ENCODE results near the gene PTPRK.
"Not testable (repeated sequence)": the region's sequence is repeated elsewhere in the genome, so short reads cannot be mapped to it uniquely, and the experiment has no call there.

Gene PTPRK

GRCh38 chr6:128437685-128438084, 82.7 kb downstream of the PTPRK start:
- no peak for DNase-seq

- not testable (repeated sequence) for DNase-seq
Observed at GRCh38 chr6:128434752-128435151, 85.6 kb downstream of the PTPRK start.

GRCh38 chr6:128432394-128432793, 88.0 kb downstream of the PTPRK start:
- DNase-seq, result no peak

- no peak for DNase-seq
Observed at GRCh38 chr6:128427139-128427538, 93.3 kb downstream of the PTPRK start.

GRCh38 chr6:128425856-128426255, 94.5 kb downstream of the PTPRK start:
- DNase-seq, result no peak

- DNase-seq, result no peak
Observed at GRCh38 chr6:128422871-128423270, 97.5 kb downstream of the PTPRK start.

GRCh38 chr6:128422200-128422599, 98.2 kb downstream of the PTPRK start:
- no peak for DNase-seq

GRCh38 chr6:128421788-128422187, 98.6 kb downstream of the PTPRK start:
- DNase-seq, result no peak

- DNase-seq, result no peak
Observed at GRCh38 chr6:128417698-128418097, 102.7 kb downstream of the PTPRK start.

GRCh38 chr6:128415387-128415786, 105.0 kb downstream of the PTPRK start:
- DNase-seq, result no peak

- no peak for DNase-seq
Observed at GRCh38 chr6:128414943-128415342, 105.5 kb downstream of the PTPRK start.

- no peak for DNase-seq
Observed at GRCh38 chr6:128413291-128413690, 107.1 kb downstream of the PTPRK start.

- DNase-seq, result no peak
Observed at GRCh38 chr6:128412680-128413079, 107.7 kb downstream of the PTPRK start.

GRCh38 chr6:128410584-128410983, 109.8 kb downstream of the PTPRK start:
- DNase-seq, result no peak

GRCh38 chr6:128409003-128409402, 111.4 kb downstream of the PTPRK start:
- no peak for DNase-seq

GRCh38 chr6:128406453-128406852, 113.9 kb downstream of the PTPRK start:
- DNase-seq, result no peak

- no peak for DNase-seq
Observed at GRCh38 chr6:128403618-128404444, 116.6 kb downstream of the PTPRK start.

GRCh38 chr6:128400875-128401274, 119.5 kb downstream of the PTPRK start:
- no peak for DNase-seq

GRCh38 chr6:128397996-128398395, 122.4 kb downstream of the PTPRK start:
- DNase-seq, result no peak

- DNase-seq, result no peak
Observed at GRCh38 chr6:128395596-128395995, 124.8 kb downstream of the PTPRK start.

- no peak for DNase-seq
Observed at GRCh38 chr6:128395188-128395587, 125.2 kb downstream of the PTPRK start.

GRCh38 chr6:128394167-128394566, 126.2 kb downstream of the PTPRK start:
- DNase-seq, result no peak

GRCh38 chr6:128389820-128390534, 130.4 kb downstream of the PTPRK start:
- no peak for DNase-seq

GRCh38 chr6:128388380-128388779, 132.0 kb downstream of the PTPRK start:
- DNase-seq, result no peak
